ENCODE results near the gene METTL8.

DNA sequence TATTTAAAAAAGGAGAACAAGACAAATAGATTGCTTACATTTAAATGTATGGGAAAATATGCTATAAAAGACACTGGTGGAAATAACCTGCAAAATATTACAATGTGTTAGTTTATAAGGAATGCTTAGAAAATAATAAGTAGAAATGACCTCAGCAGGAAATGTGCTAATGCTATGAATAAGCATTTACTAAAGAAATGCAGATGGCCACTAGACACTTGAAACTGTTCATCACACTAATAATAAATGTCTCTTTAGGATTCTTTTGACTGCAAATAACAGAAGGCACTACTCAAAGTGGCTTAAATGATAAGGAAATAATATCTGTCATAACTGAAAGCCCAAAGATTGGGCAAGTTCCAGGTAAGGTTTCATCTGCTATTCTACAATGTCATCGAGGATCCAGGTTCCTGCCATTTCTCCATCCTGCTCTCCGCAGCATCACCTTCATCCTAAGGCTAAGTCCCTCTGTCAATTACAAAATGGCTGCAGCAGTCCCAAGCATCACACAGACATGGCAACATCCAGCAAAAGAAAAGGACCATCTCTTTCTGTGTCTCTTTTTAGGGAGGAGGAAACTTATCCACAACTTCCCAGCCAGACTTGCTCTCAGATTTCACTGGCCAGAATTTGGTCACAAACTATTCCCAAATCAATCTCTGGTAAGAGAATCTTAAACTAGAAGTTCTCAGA is 21.9 kb downstream of the METTL8 start:
- TF ChIP-seq, protein P1, sequence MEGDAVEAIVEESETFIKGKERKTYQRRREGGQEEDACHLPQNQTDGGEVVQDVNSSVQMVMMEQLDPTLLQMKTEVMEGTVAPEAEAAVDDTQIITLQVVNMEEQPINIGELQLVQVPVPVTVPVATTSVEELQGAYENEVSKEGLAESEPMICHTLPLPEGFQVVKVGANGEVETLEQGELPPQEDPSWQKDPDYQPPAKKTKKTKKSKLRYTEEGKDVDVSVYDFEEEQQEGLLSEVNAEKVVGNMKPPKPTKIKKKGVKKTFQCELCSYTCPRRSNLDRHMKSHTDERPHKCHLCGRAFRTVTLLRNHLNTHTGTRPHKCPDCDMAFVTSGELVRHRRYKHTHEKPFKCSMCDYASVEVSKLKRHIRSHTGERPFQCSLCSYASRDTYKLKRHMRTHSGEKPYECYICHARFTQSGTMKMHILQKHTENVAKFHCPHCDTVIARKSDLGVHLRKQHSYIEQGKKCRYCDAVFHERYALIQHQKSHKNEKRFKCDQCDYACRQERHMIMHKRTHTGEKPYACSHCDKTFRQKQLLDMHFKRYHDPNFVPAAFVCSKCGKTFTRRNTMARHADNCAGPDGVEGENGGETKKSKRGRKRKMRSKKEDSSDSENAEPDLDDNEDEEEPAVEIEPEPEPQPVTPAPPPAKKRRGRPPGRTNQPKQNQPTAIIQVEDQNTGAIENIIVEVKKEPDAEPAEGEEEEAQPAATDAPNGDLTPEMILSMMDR (IDR thresholded peaks at IDR 0.05; ENCODE audit: borderline replicate concordance, extremely low read depth, low read length, poor library complexity, severe bottlenecking): no peak
- no peak for TF ChIP-seq EZH2 (IDR thresholded peaks at IDR 0.05; ENCODE audit: borderline replicate concordance, low read depth, low read length, severe bottlenecking)

Measured in DND-41 (cell line).